Thyroid gland (tissue), 4 donors: ENCODE results near the gene LATS1. TPM values are rescaled to one million over a fixed set of nuclear protein-coding genes. Genes with fewer than 3 reads are reported as not detected.

Experiments
- DNase-seq, 2 donors: peaks; one replicate each; pipeline ENCODE4 v3.0.0-alpha.2; 2019
- H3K27ac ChIP-seq, 3 donors: fragments of 200-600 bp; sonication (generic); 1 replicate in 2 of 3; 2 replicates in 1 of 3; pipeline ENCODE4 v1.5.1; 2016 to 2019; ENCODE audit warnings: mild to moderate bottlenecking in 1 of 3, moderate library complexity in 1 of 3
- H3K27me3 ChIP-seq: fragments of 200-600 bp; sonication (generic); one replicate; pipeline ENCODE4 v1.5.1; 2019
- H3K36me3 ChIP-seq, 2 donors: fragments of 200-600 bp; sonication (generic); one replicate each; pipeline ENCODE4 v1.5.1; 2016 to 2019
- H3K4me1 ChIP-seq, 2 donors: fragments of 200-600 bp; sonication (generic); one replicate each; pipeline ENCODE4 v1.5.1; 2017 to 2019
- H3K4me3 ChIP-seq, 3 donors: fragments of 200-600 bp; sonication (generic); replicated peaks in 1 of 3; 1 replicate in 2 of 3; 2 replicates in 1 of 3; pipeline ENCODE4 v1.5.1; 2016; ENCODE audit warnings: mild to moderate bottlenecking in 1 of 3
- H3K9me3 ChIP-seq: fragments of 200-600 bp; sonication (generic); one replicate; pipeline ENCODE4 v1.5.1; 2017
- POLR2A ChIP-seq, 2 donors: fragments of 450-650 bp; IDR thresholded peaks; one replicate each; pipeline ENCODE4 v1.6.1; 2017; ENCODE audit warnings: antibody characterized with exemption in 2 of 2, mild to moderate bottlenecking in 2 of 2, moderate library complexity in 1 of 2
- WGBS, 2 donors: methylation state at CpG; one replicate each; pipeline ENCODE4 v1.1.5; 2017; 5-methylcytosine and 5-hydroxymethylcytosine counted together
- intact Hi-C: fragments of 100-400 bp; cut with DNase I; formaldehyde crosslinking; loops from one replicate; pipeline ENCODE4 v1.15.1; 2023
- total RNA-seq, 4 donors: library from RNA; depleted of rRNA; stranded (reverse); fragments of >200 nt; gene quantifications; one replicate each; pipeline ENCODE4 v1.2.3, GENCODE V29; 2016
- TF ChIP-seq, protein P1 (sequence below), 6 experiments: fragments of 200-600 bp in 3 of 6; fragments of 450-650 bp in 3 of 6; sonication (generic) in 3 of 6; IDR thresholded peaks; one replicate each; pipeline ENCODE4 v1.5.1; 2016 to 2019; ENCODE audit warnings: antibody characterized with exemption in 6 of 6, mild to moderate bottlenecking in 2 of 6, inconsistent platforms in 1 of 6, moderate library complexity in 1 of 6

The LATS1 gene
- total RNA-seq, 4 donors from 2014 or later: 25.7 to 32.2 (median 30.0) TPM

DNA sequence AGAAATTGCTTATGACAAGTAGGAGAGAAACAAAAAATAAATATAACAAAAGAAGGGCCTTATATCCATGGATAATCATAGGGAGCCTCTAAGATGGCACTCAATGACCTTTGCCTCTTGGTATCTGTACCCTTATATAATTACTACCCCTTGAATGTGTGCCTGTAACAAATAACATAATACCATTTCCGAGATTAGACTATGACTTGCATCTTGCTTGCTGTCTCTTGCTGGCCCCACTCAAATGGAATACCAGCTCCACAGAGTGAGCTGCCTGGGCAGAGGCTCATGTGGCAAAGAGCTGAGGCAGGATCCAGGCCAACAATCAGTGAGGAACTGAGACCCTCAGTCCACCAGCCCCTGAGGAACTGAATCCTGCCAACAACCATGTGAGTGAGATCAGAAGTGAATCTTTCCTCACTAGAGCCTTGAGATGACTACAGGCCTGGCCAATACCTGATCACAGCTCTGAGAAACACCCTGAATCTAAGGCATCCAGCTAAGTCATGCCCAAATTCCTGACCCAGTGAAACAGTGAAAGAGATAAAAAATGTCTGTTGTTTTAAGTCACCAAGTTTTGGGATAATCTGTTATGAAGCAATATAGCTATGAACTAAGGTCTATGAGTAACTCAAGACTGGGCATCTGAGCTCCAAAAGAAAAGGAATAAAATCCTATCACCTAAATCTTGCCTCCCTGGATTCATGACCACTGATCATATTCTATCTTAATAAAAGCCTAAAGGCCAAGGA is 74.9 kb downstream of the LATS1 start:
- intact Hi-C loops: no loop called here
- Histone ChIP-seq H3K4me1 (peaks cover 0 to 9% of the 10 kb centered on the region in 2 donors), H3K9me3 (no peaks in the 10 kb centered on the region), H3K27ac (no peak overlapping the region), H3K27me3 (no peaks in the 10 kb centered on the region), H3K36me3 (no peaks in the 10 kb centered on the region), H3K4me3 (no peak overlapping the region)
- TF ChIP-seq POLR2A (IDR thresholded peaks at IDR 0.05): no peak
- TF ChIP-seq, protein P1, sequence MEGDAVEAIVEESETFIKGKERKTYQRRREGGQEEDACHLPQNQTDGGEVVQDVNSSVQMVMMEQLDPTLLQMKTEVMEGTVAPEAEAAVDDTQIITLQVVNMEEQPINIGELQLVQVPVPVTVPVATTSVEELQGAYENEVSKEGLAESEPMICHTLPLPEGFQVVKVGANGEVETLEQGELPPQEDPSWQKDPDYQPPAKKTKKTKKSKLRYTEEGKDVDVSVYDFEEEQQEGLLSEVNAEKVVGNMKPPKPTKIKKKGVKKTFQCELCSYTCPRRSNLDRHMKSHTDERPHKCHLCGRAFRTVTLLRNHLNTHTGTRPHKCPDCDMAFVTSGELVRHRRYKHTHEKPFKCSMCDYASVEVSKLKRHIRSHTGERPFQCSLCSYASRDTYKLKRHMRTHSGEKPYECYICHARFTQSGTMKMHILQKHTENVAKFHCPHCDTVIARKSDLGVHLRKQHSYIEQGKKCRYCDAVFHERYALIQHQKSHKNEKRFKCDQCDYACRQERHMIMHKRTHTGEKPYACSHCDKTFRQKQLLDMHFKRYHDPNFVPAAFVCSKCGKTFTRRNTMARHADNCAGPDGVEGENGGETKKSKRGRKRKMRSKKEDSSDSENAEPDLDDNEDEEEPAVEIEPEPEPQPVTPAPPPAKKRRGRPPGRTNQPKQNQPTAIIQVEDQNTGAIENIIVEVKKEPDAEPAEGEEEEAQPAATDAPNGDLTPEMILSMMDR (IDR thresholded peaks at IDR 0.05): no peak
- DNase-seq: no peak
- WGBS, 2 donors: 90 to 95% methylated on average over 1 of the region's 1 CpG

DNA sequence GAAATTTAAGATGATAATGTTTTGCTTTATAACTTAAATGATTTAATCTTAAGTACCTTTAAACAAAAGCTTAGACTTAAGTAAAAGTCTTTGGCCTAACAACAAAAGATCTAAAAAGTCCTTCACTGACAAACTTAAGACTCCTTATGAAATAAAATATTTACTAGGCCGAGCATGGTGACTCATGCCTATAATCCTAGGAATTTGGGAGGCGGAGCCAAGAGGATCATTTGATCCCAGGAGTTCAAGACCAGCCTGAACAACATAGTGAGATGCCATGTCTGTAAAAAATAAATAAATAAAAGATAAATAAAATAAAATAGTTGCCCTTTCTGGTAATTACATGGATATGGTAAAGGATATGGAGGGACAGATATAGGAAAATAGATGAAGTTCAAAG is 81.8 kb downstream of the LATS1 start:
- TF ChIP-seq, protein P1 (IDR thresholded peaks at IDR 0.05): no peak
- TF ChIP-seq POLR2A (IDR thresholded peaks at IDR 0.05): no peak
- no peak overlapping the region for H3K27ac ChIP-seq
- 80 to 88% methylated on average over 2 of the region's 2 CpGs for WGBS, 2 donors
- no peaks in the 10 kb centered on the region for H3K27me3 ChIP-seq
- intact Hi-C loops: no loop called here
- H3K4me3 ChIP-seq: no peak overlapping the region
- no peaks in the 10 kb centered on the region for H3K4me1 ChIP-seq
- H3K9me3 ChIP-seq: no peaks in the 10 kb centered on the region
- no peaks in the 10 kb centered on the region for H3K36me3 ChIP-seq
- no peak for DNase-seq

GRCh38 chr6:149634315-149634714 is 83.6 kb downstream of the LATS1 start:
- Histone ChIP-seq H3K9me3 (no peaks in the 10 kb centered on the region), H3K4me3 (no peak overlapping the region), H3K27me3 (no peaks in the 10 kb centered on the region), H3K36me3 (no peaks in the 10 kb centered on the region), H3K4me1 (no peaks in the 10 kb centered on the region), H3K27ac (no peak overlapping the region)
- no peak for DNase-seq
- 91 to 96% methylated on average over 1 of the region's 1 CpG for WGBS, 2 donors
- TF ChIP-seq, protein P1 (IDR thresholded peaks at IDR 0.05): no peak
- TF ChIP-seq POLR2A (IDR thresholded peaks at IDR 0.05): no peak
- intact Hi-C loops: no loop called here

- 92 to 94% methylated on average over 4 of the region's 4 CpGs for WGBS, 2 donors
- intact Hi-C loops: no loop called here
- no peak overlapping the region for H3K4me3 ChIP-seq
Observed at GRCh38 chr6:149628875-149629510, 88.9 kb downstream of the LATS1 start.

More at GRCh38 chr6:149628875-149629510, 88.9 kb downstream of the LATS1 start:
- Histone ChIP-seq H3K9me3 (no peaks in the 10 kb centered on the region), H3K4me1 (no peaks in the 10 kb centered on the region), H3K36me3 (peaks cover 0 to 2% of the 10 kb centered on the region in 2 donors), H3K27me3 (no peaks in the 10 kb centered on the region), H3K27ac (no peak overlapping the region)
- DNase-seq: no peak
- TF ChIP-seq POLR2A (IDR thresholded peaks at IDR 0.05): no peak
- TF ChIP-seq, protein P1 (IDR thresholded peaks at IDR 0.05): no peak
